ENCODE measurements around the gene ACOX1.

ACOX1 gene

GRCh38 chr17:75892556-75893224 lies 86.3 kb downstream of the ACOX1 start:
- DNase-seq (ENCODE audit: low read depth in 2 of 2): no peak

- no peak for DNase-seq (ENCODE audit: low read depth in 2 of 2)
Observed at GRCh38 chr17:75891605-75892555, 87.1 kb downstream of the ACOX1 start.

All from activated CD4-positive, alpha-beta T cell treated with anti-CD3 and anti-CD28 coated beads for 24 hours (primary cell).